Kidney (tissue), 22 donors: Measurements from ENCODE around the gene LIME1. TPM values are rescaled to one million over a fixed set of nuclear protein-coding genes. Genes with fewer than 3 reads are reported as not detected.

ENCODE experiments used
- DNase-seq, 5 donors: peaks; one replicate each; pipeline ENCODE4 v3.0.0-alpha.2; 2013 to 2020
- FAIRE-seq: peaks from 2 replicates; lab custom pipeline; 2012; peaks lifted over from hg19 to GRCh38; lab: Jason Lieb, UNC
- H3K27ac ChIP-seq, 2 donors: one replicate each; pipeline ENCODE4 v1.7.0; 2013; ENCODE audit warnings: low read depth in 2 of 2, low read length in 2 of 2, inconsistent platforms in 1 of 2
- H3K27me3 ChIP-seq: one replicate; pipeline ENCODE4 v1.7.1; 2013; ENCODE audit warnings: low read length, inconsistent platforms; ENCODE audit not compliant: control insufficient read depth, insufficient read depth
- H3K36me3 ChIP-seq, 3 donors: one replicate each; pipeline versions ENCODE4 v1.7.0 to v1.7.1; 2013; ENCODE audit warnings: low read length in 3 of 3, control low read depth in 1 of 3, inconsistent platforms in 1 of 3; ENCODE audit not compliant: insufficient read depth in 3 of 3, control insufficient read depth in 2 of 3
- H3K4me1 ChIP-seq, 3 donors: one replicate each; pipeline versions ENCODE4 v1.7.0 to v1.7.1; 2013; ENCODE audit warnings: low read length in 3 of 3, inconsistent platforms in 1 of 3, low read depth in 1 of 3; ENCODE audit not compliant: control insufficient read depth in 2 of 3, insufficient read depth in 2 of 3
- H3K4me3 ChIP-seq, 3 donors: one replicate each; pipeline versions ENCODE4 v1.7.0 to v1.8.1; 2013; ENCODE audit warnings: low read length in 3 of 3, control low read depth in 1 of 3, inconsistent platforms in 1 of 3
- H3K9ac ChIP-seq, 3 donors: one replicate each; pipeline versions ENCODE4 v1.7.0 to v1.7.1; 2013; ENCODE audit warnings: low read length in 3 of 3, control low read depth in 1 of 3, inconsistent platforms in 1 of 3
- H3K9me3 ChIP-seq, 3 donors: one replicate each; pipeline versions ENCODE4 v1.7.0 to v1.7.1; 2013; ENCODE audit warnings: low read length in 3 of 3, control low read depth in 1 of 3, inconsistent platforms in 1 of 3; ENCODE audit not compliant: control insufficient read depth in 2 of 3, insufficient read depth in 1 of 3
- intact Hi-C: fragments of 100-400 bp; cut with DNase I; formaldehyde crosslinking; loops from one replicate; pipeline ENCODE4 v1.11.1; 2022
- long read RNA-seq, 10 donors: library from polyadenylated mRNA in 1 of 10; unstranded in 1 of 10; transcript quantifications; one replicate each; pipeline ENCODE4 v2.0.0 and lab custom pipeline, GENCODE V29; 2021 to 2026
- polyA plus RNA-seq: library from polyadenylated mRNA; stranded (reverse); fragments of 350-450 nt; fragmentation: Illumina TruSeq; extraction: RNeasy Lipid Tissue Mini Kit (QIAGEN cat#74804); gene quantifications from one replicate; pipeline ENCODE4 v1.2.3, GENCODE V29; 2014; ENCODE audit warnings: low read depth, low replicate concordance; ENCODE audit not compliant: insufficient read depth
- total RNA-seq: library from RNA; stranded (reverse); fragmentation: NEBNext Ultra II Directional; extraction: Animal tissue kit (Norgen Biotek cat#: 25700); gene quantifications from one replicate; pipeline ENCODE4 v1.2.1, GENCODE V29; 2021
- TF ChIP-seq, protein P1 (sequence below): IDR thresholded peaks from 3 replicates; pipeline ENCODE4 v1.5.1; 2012; ENCODE audit warnings: mild to moderate bottlenecking, moderate library complexity, borderline replicate concordance; ENCODE audit not compliant: insufficient read depth; ENCODE audit errors: extremely low read depth
- donor health status: control.
- donor health status: control.
- donor health status: control.
- donor health status: control.
- donor health status: control.
- donor health status: DM: yes; HTN: yes; CAD: no.
- donor health status: Normal renal cell carcinoma (clear cell type).

LIME1 gene, protein sequence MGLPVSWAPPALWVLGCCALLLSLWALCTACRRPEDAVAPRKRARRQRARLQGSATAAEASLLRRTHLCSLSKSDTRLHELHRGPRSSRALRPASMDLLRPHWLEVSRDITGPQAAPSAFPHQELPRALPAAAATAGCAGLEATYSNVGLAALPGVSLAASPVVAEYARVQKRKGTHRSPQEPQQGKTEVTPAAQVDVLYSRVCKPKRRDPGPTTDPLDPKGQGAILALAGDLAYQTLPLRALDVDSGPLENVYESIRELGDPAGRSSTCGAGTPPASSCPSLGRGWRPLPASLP
- total RNA-seq (12.1 TPM), polyA plus RNA-seq (114 TPM)
- long read RNA-seq, donor 1 = 0 reads
- long read RNA-seq, donor 2, partial matches to known transcripts = 8 of 8 reads
- long read RNA-seq, donor 2, other reads (novel, unspliced or antisense) = 0 of 8 reads
- long read RNA-seq, donor 3 = 0 reads
- long read RNA-seq, donor 4 = 0 reads
- long read RNA-seq, donor 5 = 0 reads
- long read RNA-seq, donor 6, partial matches to known transcripts = 22 of 22 reads
- long read RNA-seq, donor 6, other reads (novel, unspliced or antisense) = 0 of 22 reads
- long read RNA-seq, donor 7, partial matches to known transcripts = 4 of 9 reads
- long read RNA-seq, donor 7, other reads (novel, unspliced or antisense) = 0 of 9 reads
- long read RNA-seq, donor 8 = 0 reads
- long read RNA-seq, donor 9, partial matches to known transcripts = 6 of 6 reads
- long read RNA-seq, donor 9, other reads (novel, unspliced or antisense) = 0 of 6 reads
- long read RNA-seq, donor 10, partial matches to known transcripts = 0 of 1 reads
- long read RNA-seq, donor 10, other reads (novel, unspliced or antisense) = 0 of 1 reads

DNA sequence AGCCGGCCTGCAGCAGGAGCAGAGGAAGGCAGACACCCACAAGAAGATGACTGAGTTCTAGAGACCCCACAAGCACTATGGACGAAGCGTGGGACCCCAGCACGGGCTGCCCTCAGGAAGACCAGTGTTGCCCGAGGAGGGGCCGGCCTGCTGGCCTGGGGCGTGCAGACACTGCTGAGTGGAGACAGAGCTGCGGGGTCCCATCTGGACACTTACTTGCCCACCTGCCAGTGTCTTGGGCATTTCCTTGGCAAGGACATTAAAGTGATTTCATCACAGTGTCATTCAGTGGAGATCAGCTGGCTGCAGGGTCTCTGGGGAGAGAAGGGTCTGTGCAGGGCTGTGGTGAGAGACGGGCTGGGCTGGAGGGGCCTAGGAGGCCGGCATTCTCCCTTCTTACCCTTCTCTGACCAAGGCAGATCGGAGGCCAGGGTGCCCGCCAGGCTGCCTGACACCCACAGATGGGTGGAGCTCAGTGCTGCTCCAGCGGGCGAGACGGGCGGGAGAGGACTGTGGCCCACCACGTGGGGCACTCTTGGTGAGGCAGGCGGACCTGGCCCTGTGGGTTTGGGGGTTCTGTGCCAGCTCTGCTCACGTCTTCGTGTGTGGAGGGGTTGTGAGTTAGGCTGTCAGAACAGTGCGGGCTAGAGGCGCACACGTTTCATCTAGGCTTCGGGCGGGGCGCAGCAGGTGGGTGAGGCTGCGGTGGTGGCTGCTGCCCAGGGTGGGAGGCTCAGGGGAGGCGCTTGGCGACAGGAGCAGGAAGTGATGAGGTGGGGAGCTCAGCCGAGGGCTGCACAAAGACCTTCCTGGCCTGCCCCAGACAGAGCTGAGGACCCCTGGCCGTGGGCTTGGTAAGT is at the start of gene LIME1:
Gene LIME1 (plus strand): TSS at position 806 of the 860 bp plus-strand sequence. CDS start 886 bp downstream, outside the sequence.
- no peaks in the 10 kb centered on the region for H3K27me3 ChIP-seq
- H3K27ac ChIP-seq = peak within 1 kb of the TSS in 1 of 2 donors; percentile 1
- H3K36me3 ChIP-seq = peaks cover 4 to 8% (median 6%) of the 10 kb centered on the region in 3 donors
- no peak for FAIRE-seq
- H3K9me3 ChIP-seq = no peaks in the 10 kb centered on the region
- DNase-seq = peak in 2 of 5 donors; percentile 48 to 82
- peak within 1 kb of the TSS in 1 of 3 donors; percentile 46 for H3K9ac ChIP-seq
- H3K4me1 ChIP-seq = peaks cover 0 to 14% (median 0%) of the 10 kb centered on the region in 3 donors
- intact Hi-C loops = no loop called here
- TF ChIP-seq, protein P1, sequence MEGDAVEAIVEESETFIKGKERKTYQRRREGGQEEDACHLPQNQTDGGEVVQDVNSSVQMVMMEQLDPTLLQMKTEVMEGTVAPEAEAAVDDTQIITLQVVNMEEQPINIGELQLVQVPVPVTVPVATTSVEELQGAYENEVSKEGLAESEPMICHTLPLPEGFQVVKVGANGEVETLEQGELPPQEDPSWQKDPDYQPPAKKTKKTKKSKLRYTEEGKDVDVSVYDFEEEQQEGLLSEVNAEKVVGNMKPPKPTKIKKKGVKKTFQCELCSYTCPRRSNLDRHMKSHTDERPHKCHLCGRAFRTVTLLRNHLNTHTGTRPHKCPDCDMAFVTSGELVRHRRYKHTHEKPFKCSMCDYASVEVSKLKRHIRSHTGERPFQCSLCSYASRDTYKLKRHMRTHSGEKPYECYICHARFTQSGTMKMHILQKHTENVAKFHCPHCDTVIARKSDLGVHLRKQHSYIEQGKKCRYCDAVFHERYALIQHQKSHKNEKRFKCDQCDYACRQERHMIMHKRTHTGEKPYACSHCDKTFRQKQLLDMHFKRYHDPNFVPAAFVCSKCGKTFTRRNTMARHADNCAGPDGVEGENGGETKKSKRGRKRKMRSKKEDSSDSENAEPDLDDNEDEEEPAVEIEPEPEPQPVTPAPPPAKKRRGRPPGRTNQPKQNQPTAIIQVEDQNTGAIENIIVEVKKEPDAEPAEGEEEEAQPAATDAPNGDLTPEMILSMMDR = no peak
- peak within 1 kb of the TSS in 2 of 3 donors; percentile 36 to 64 for H3K4me3 ChIP-seq

DNA sequence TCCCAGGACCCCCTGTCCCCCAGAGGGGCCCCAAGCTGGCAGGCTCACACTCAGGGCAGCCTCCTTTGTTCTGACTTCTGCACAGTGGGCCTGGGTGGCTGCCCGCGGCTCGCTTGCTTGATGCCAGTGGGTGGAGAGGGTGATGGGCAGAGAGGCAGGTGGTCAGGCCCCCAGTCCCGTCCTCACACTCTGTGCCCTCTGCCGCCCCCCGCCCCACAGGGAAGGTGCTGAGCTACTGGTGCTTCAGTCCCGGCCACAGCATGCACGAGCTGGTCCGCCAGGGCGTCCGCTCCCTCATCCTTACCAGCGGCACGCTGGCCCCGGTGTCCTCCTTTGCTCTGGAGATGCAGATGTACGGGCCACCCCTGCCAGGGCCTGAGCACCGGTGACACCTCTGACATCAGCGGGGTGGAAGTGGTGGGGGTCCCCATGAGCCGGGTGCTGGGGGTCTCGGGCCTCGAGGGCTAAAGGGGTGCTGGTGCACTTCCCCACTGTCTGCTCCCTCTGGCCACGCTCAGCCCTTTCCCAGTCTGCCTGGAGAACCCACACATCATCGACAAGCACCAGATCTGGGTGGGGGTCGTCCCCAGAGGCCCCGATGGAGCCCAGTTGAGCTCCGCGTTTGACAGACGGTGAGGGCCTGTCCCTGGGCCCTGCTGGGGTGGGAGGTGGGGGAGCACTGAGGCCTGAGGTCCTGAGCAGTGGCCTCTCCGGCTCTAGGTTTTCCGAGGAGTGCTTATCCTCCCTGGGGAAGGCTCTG is 48.9 kb upstream of the LIME1 start:
- no peaks in the 10 kb centered on the region for H3K9me3 ChIP-seq
- no peaks in the 10 kb centered on the region for H3K36me3 ChIP-seq
- no peaks in the 10 kb centered on the region for H3K27me3 ChIP-seq
- FAIRE-seq (no peak), DNase-seq (peak in 1 of 5 donors; percentile 86)
- H3K9ac ChIP-seq = no peak overlapping the region
- H3K4me1 ChIP-seq = peaks cover 0 to 26% (median 5%) of the 10 kb centered on the region in 3 donors
- intact Hi-C loops = no loop called here
- H3K27ac ChIP-seq = peak overlapping the region; percentile 92
- TF ChIP-seq, protein P1 = no peak
- H3K4me3 ChIP-seq = no peak overlapping the region
